HFFc6 (cell line): Measurements from ENCODE around the gene CXorf66. TPM values are rescaled to one million over a fixed set of nuclear protein-coding genes. Genes with fewer than 3 reads are reported as not detected.
"Not testable (repeated sequence)": the region's sequence is repeated elsewhere in the genome, so short reads cannot be mapped to it uniquely, and the experiment has no call there.

ENCODE experiments used
- DNase-seq: peaks from one replicate; pipeline ENCODE4 v3.0.0-alpha.2; 2018
- H3K27ac Mint-ChIP-seq: 2 replicates; pipeline ENCODE4 v1.8.0; 2020; ENCODE audit warnings: mild to moderate bottlenecking, mixed read lengths
- H3K27me3 Mint-ChIP-seq: 2 replicates; pipeline ENCODE4 v1.8.0; 2021; ENCODE audit warnings: mild to moderate bottlenecking, moderate library complexity, mixed read lengths; ENCODE audit not compliant: insufficient read depth
- H3K36me3 Mint-ChIP-seq: 2 replicates; pipeline ENCODE4 v1.8.0; 2021; ENCODE audit warnings: low read depth, mixed read lengths
- H3K4me1 Mint-ChIP-seq: 2 replicates; pipeline ENCODE4 v1.8.0; 2020; ENCODE audit warnings: low read depth, mixed read lengths
- H3K4me3 Mint-ChIP-seq: 2 replicates; pipeline ENCODE4 v1.8.0; 2020; ENCODE audit warnings: mild to moderate bottlenecking, moderate library complexity, mixed read lengths
- H3K9me3 Mint-ChIP-seq: 2 replicates; pipeline ENCODE4 v1.8.0; 2020; ENCODE audit warnings: mild to moderate bottlenecking, mixed read lengths
- CTCF ChIP-seq: fragments of 200-600 bp; sonication (generic); IDR thresholded peaks from 2 replicates; pipeline ENCODE4 v1.5.0; 2021; ENCODE audit warnings: antibody characterized with exemption, mild to moderate bottlenecking
- total RNA-seq, 6 experiments: library from RNA; stranded (reverse); fragmentation: NEBNext Ultra II Directional; extraction: Animal tissue kit (Norgen Biotek cat#: 25700); gene quantifications; 2 replicates in 1 of 6; 3 replicates in 5 of 6; pipeline ENCODE4 v1.2.3, GENCODE V29; 2021

CXorf66 gene
- total RNA-seq, 6 experiments from 2014 or later, result not detected

GRCh38 chrX:139971394-139971749, 6.1 kb upstream of the CXorf66 start:
- Mint-ChIP-seq H3K4me3 (peak overlapping the region; percentile 65; the same call in 1 of the 2 replicates), H3K4me1 (peaks cover 8% of the 10 kb centered on the region; the same call in 1 of the 2 replicates), H3K36me3 (no peaks in the 10 kb centered on the region), H3K27ac (no peak overlapping the region), H3K27me3 (peaks cover 9% of the 10 kb centered on the region), H3K9me3 (no peaks in the 10 kb centered on the region)
- TF ChIP-seq CTCF, result no peak
- DNase-seq, result no peak

GRCh38 chrX:139969286-139969685, 4.0 kb upstream of the CXorf66 start:
- Mint-ChIP-seq H3K27me3 (peaks cover 9% of the 10 kb centered on the region), H3K36me3 (no peaks in the 10 kb centered on the region), H3K4me3 (no peak overlapping the region), H3K4me1 (peaks cover 8% of the 10 kb centered on the region; the same call in 1 of the 2 replicates), H3K27ac (no peak overlapping the region), H3K9me3 (no peaks in the 10 kb centered on the region)
- DNase-seq, result no peak
- TF ChIP-seq CTCF, result no peak

DNA sequence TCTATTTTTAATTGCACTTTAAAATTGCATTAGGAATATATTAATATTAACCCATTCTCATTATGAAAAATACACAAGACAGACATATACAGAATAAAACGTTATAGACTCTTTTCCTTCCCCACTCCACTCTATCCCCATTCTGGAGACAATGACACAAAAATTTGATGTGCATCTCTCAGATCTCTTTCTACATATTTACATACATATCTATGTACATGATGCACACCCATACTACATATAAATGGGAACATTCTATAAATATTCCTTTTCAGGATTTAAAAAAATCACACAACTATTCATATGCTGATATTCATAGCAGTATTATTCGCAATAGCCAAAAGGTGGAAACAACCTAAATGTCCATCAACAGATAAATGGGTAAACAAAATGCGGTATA, 2.4 kb upstream of the CXorf66 start:
- peaks cover 6% of the 10 kb centered on the region for H3K27me3 Mint-ChIP-seq
- peaks cover 8% of the 10 kb centered on the region; the same call in 1 of the 2 replicates for H3K4me1 Mint-ChIP-seq
- no peaks in the 10 kb centered on the region for H3K9me3 Mint-ChIP-seq
- TF ChIP-seq CTCF, result no peak
- no peak overlapping the region for H3K27ac Mint-ChIP-seq
- H3K4me3 Mint-ChIP-seq, result no peak overlapping the region
- no peaks in the 10 kb centered on the region for H3K36me3 Mint-ChIP-seq
- DNase-seq, result no peak

GRCh38 chrX:139967300-139967699, 2.0 kb upstream of the CXorf66 start:
- H3K27ac Mint-ChIP-seq, result no peak overlapping the region
- peaks cover 6% of the 10 kb centered on the region for H3K27me3 Mint-ChIP-seq
- no peak for DNase-seq
- H3K4me1 Mint-ChIP-seq, result peaks cover 8% of the 10 kb centered on the region; the same call in 1 of the 2 replicates
- H3K9me3 Mint-ChIP-seq, result no peaks in the 10 kb centered on the region
- H3K36me3 Mint-ChIP-seq, result no peaks in the 10 kb centered on the region
- peak; percentile 71 for TF ChIP-seq CTCF
- no peak overlapping the region for H3K4me3 Mint-ChIP-seq

DNA sequence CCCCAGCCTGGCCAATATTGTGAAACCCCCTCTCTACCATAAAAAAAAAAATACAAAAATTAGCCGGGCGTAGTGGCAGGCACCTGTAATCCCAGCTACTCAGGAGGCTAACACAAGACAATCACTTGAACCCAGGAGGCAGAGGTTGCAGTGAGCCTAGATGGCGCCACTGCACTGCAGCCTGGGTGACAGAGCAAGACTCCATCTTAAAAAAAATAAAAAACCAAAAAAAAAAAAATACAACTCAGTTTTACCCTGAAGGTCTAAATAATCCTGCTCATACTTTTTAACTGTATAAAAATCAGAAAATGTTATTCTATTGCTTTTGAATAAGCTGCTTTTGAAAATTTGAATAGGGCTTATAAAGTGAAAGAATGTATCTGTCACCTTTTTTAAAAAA, 838 bp upstream of the CXorf66 start:
- not testable (repeated sequence) for H3K27me3 Mint-ChIP-seq, H3K4me1 Mint-ChIP-seq, DNase-seq, H3K4me3 Mint-ChIP-seq, H3K9me3 Mint-ChIP-seq, H3K27ac Mint-ChIP-seq, H3K36me3 Mint-ChIP-seq
- TF ChIP-seq CTCF, result peak; percentile 62

DNA sequence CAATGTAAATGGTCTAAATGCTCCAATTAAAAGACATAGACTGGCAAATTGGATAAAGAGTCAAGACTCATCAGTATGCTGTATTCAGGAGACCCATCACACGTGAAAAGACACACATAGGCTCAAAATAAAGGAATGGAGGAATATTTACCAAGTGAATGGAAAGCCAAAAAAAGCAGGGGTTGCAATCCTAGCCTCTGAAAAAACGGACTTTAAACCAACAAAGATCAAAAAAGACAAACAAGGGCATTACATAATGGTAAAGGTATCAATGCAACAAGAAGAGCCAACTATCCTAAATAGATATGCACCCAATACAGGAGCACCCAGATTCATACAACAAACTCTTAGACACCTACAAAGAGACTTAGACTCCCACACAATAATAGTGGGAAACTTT, 4.2 kb downstream of the CXorf66 start:
- not testable (repeated sequence) for H3K4me1 Mint-ChIP-seq

More for the DNA sequence above, 4.2 kb downstream of the CXorf66 start:
- not testable (repeated sequence) for H3K27ac Mint-ChIP-seq, H3K27me3 Mint-ChIP-seq, H3K9me3 Mint-ChIP-seq, DNase-seq, H3K36me3 Mint-ChIP-seq, H3K4me3 Mint-ChIP-seq
